GM23338 (cell line): ENCODE data around the gene HTN1. TPM values are rescaled to one million over a fixed set of nuclear protein-coding genes. Genes with fewer than 3 reads are reported as not detected.

Experiments used
- ATAC-seq: fragments of 200-7000 bp; cut with Tn5 transposase; 3 replicates; pipeline ENCODE4 v1.9.1; 2020
- DNase-seq: peaks from one replicate; pipeline ENCODE4 v3.0.0-alpha.2; 2015; ENCODE audit warnings: low spot score
- H2AFZ ChIP-seq: fragments of 200-600 bp; sonication (generic); 2 replicates; pipeline ENCODE4 v1.8.0; 2016; ENCODE audit warnings: antibody characterized with exemption, mild to moderate bottlenecking, moderate library complexity
- H3F3A ChIP-seq: fragments of 200-600 bp; sonication (generic); replicated peaks from 2 replicates; pipeline ENCODE4 v1.8.0; 2017; ENCODE audit warnings: antibody characterized with exemption, mixed run types, low read depth
- H3K27ac ChIP-seq: fragments of 200-600 bp; sonication (generic); 2 replicates; pipeline ENCODE4 v1.6.1; 2016; ENCODE audit warnings: low read depth
- H3K27me3 ChIP-seq: fragments of 200-600 bp; sonication (generic); 2 replicates; pipeline ENCODE4 v1.8.0; 2016; ENCODE audit warnings: mild to moderate bottlenecking, mixed run types, moderate library complexity; ENCODE audit not compliant: insufficient read depth
- H3K36me3 ChIP-seq: fragments of 200-600 bp; sonication (generic); 2 replicates; pipeline ENCODE4 v1.8.0; 2016; ENCODE audit warnings: mild to moderate bottlenecking; ENCODE audit not compliant: insufficient read depth
- H3K4me1 ChIP-seq: fragments of 200-600 bp; sonication (generic); 2 replicates; pipeline ENCODE4 v1.8.0; 2016; ENCODE audit warnings: mild to moderate bottlenecking, moderate library complexity; ENCODE audit not compliant: insufficient read depth
- H3K4me2 ChIP-seq: fragments of 200-600 bp; sonication (generic); 2 replicates; pipeline ENCODE4 v1.7.1; 2017; ENCODE audit warnings: mixed run types
- H3K4me3 ChIP-seq: fragments of 200-600 bp; sonication (generic); 2 replicates; pipeline ENCODE4 v1.6.1; 2016; ENCODE audit warnings: mixed run types
- H3K79me2 ChIP-seq: fragments of 200-600 bp; sonication (generic); replicated peaks from 2 replicates; pipeline ENCODE4 v1.8.0; 2017; ENCODE audit warnings: mild to moderate bottlenecking; ENCODE audit not compliant: insufficient read depth
- H3K9me2 ChIP-seq: fragments of 200-600 bp; sonication (generic); 2 replicates; pipeline ENCODE4 v1.8.0; 2017; ENCODE audit not compliant: insufficient read depth
- H4K20me1 ChIP-seq: fragments of 200-600 bp; sonication (generic); replicated peaks from 2 replicates; pipeline ENCODE4 v1.8.0; 2017; ENCODE audit warnings: mild to moderate bottlenecking; ENCODE audit not compliant: insufficient read depth
- H3K27ac Mint-ChIP-seq: 2 replicates; pipeline ENCODE4 v1.8.0; 2020; ENCODE audit warnings: inconsistent platforms, mild to moderate bottlenecking, moderate library complexity, mixed read lengths
- H3K27me3 Mint-ChIP-seq: 3 replicates; pipeline ENCODE4 v1.8.0; 2022; ENCODE audit warnings: low read depth, mild to moderate bottlenecking, moderate library complexity, mixed read lengths, inconsistent platforms; ENCODE audit not compliant: insufficient read depth, poor library complexity
- H3K36me3 Mint-ChIP-seq: 3 replicates; pipeline ENCODE4 v1.8.0; 2021; ENCODE audit warnings: low read depth, mild to moderate bottlenecking, inconsistent platforms, moderate library complexity, mixed read lengths
- H3K4me1 Mint-ChIP-seq: 3 replicates; pipeline ENCODE4 v1.8.0; 2020; ENCODE audit warnings: mild to moderate bottlenecking, inconsistent platforms, mixed read lengths
- H3K4me3 Mint-ChIP-seq: 3 replicates; pipeline ENCODE4 v1.8.0; 2021; ENCODE audit warnings: moderate library complexity, mild to moderate bottlenecking, inconsistent platforms, mixed read lengths
- H3K9me3 Mint-ChIP-seq: 3 replicates; pipeline ENCODE4 v1.8.0; 2020; ENCODE audit warnings: moderate library complexity, mild to moderate bottlenecking, inconsistent platforms, mixed read lengths
- CREB1 ChIP-seq: fragments of 250-450 bp; sonication (Bioruptor Pico); IDR thresholded peaks from 2 replicates; pipeline ENCODE4 v1.5.0; 2020; ENCODE audit warnings: low read depth, mild to moderate bottlenecking, moderate library complexity
- ETS1 ChIP-seq: IDR thresholded peaks from 2 replicates; pipeline ENCODE4 v1.6.1; 2016; ENCODE audit warnings: antibody characterized with exemption
- EZH2 ChIP-seq: fragments of 200-600 bp; sonication (generic); IDR thresholded peaks from one replicate; pipeline ENCODE4 v1.8.0; 2017; ENCODE audit warnings: antibody characterized with exemption, mild to moderate bottlenecking, low read depth; ENCODE audit not compliant: unreplicated experiment
- JUNB ChIP-seq: IDR thresholded peaks from one replicate; pipeline ENCODE4 v1.6.1; 2016; ENCODE audit warnings: antibody characterized with exemption; ENCODE audit not compliant: unreplicated experiment
- NANOG ChIP-seq: IDR thresholded peaks from 2 replicates; pipeline ENCODE4 v1.6.1; 2016; ENCODE audit warnings: antibody characterized with exemption, borderline replicate concordance
- POLR2AphosphoS5 ChIP-seq: IDR thresholded peaks from 2 replicates; pipeline ENCODE4 v1.6.1; 2016; ENCODE audit warnings: antibody characterized with exemption, low read depth
- STAT1 ChIP-seq: IDR thresholded peaks from one replicate; pipeline ENCODE4 v1.6.1; 2016; ENCODE audit warnings: antibody characterized with exemption; ENCODE audit not compliant: unreplicated experiment
- ZNF331 ChIP-seq: fragments of 250-450 bp; sonication (Bioruptor Pico); IDR thresholded peaks from 2 replicates; pipeline ENCODE4 v1.5.0; 2020; ENCODE audit warnings: low read depth, mild to moderate bottlenecking, moderate library complexity
- polyA plus RNA-seq: library from polyadenylated mRNA; unstranded; fragments of >200 nt; fragmentation: Nextera tagmentation; extraction: Ambion mirVana; gene quantifications from 2 replicates; pipeline ENCODE4 v1.2.1, GENCODE V29; 2016
- total RNA-seq: library from RNA; depleted of rRNA; stranded (reverse); fragments of >200 nt; shearing (Covaris generic); gene quantifications from 2 replicates; pipeline ENCODE4 v1.2.3, GENCODE V29; 2014
- TF ChIP-seq, protein P1 (sequence below): IDR thresholded peaks from one replicate; pipeline ENCODE4 v1.6.1; 2018; ENCODE audit warnings: antibody characterized with exemption; ENCODE audit not compliant: unreplicated experiment
- TF ChIP-seq, protein P2 (sequence below), 2 experiments: fragments of 200-600 bp in 1 of 2; sonication (generic) in 1 of 2; conservative IDR thresholded peaks; 2 replicates each; pipeline versions ENCODE4 v1.5.1 to v1.6.1; 2016 to 2017; ENCODE audit warnings: antibody characterized with exemption in 2 of 2, low read depth in 2 of 2, mild to moderate bottlenecking in 2 of 2, moderate library complexity in 1 of 2

Gene HTN1
- total and polyA plus RNA-seq, 2 experiments from 2014 or later = not detected

GRCh38 chr4:70059149-70059548, 8.9 kb downstream of the HTN1 start (continued):
- TF ChIP-seq STAT1 (no peak), NANOG (no peak), ETS1 (no peak)
- TF ChIP-seq, protein P1, sequence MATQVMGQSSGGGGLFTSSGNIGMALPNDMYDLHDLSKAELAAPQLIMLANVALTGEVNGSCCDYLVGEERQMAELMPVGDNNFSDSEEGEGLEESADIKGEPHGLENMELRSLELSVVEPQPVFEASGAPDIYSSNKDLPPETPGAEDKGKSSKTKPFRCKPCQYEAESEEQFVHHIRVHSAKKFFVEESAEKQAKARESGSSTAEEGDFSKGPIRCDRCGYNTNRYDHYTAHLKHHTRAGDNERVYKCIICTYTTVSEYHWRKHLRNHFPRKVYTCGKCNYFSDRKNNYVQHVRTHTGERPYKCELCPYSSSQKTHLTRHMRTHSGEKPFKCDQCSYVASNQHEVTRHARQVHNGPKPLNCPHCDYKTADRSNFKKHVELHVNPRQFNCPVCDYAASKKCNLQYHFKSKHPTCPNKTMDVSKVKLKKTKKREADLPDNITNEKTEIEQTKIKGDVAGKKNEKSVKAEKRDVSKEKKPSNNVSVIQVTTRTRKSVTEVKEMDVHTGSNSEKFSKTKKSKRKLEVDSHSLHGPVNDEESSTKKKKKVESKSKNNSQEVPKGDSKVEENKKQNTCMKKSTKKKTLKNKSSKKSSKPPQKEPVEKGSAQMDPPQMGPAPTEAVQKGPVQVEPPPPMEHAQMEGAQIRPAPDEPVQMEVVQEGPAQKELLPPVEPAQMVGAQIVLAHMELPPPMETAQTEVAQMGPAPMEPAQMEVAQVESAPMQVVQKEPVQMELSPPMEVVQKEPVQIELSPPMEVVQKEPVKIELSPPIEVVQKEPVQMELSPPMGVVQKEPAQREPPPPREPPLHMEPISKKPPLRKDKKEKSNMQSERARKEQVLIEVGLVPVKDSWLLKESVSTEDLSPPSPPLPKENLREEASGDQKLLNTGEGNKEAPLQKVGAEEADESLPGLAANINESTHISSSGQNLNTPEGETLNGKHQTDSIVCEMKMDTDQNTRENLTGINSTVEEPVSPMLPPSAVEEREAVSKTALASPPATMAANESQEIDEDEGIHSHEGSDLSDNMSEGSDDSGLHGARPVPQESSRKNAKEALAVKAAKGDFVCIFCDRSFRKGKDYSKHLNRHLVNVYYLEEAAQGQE = no peak

- H3K27me3 ChIP-seq = no peaks in the 10 kb centered on the region
- ATAC-seq (no peak), DNase-seq (no peak)
- peaks cover 2% of the 10 kb centered on the region; the same call in 1 of the 3 replicates for H3K9me3 Mint-ChIP-seq
- H3K4me2 ChIP-seq = no peak overlapping the region
- no peaks in the 10 kb centered on the region; the same call in 1 of the 2 replicates for H3K9me2 ChIP-seq
- no peaks in the 10 kb centered on the region for H3K27me3 Mint-ChIP-seq
- no peaks in the 10 kb centered on the region for H4K20me1 ChIP-seq
- H3K27ac Mint-ChIP-seq = no peak overlapping the region
- H2AFZ ChIP-seq = no peak overlapping the region
- H3K4me3 Mint-ChIP-seq = no peak overlapping the region
- no peaks in the 10 kb centered on the region for H3K36me3 Mint-ChIP-seq
- H3F3A ChIP-seq = no peaks in the 10 kb centered on the region
- H3K27ac ChIP-seq = no peak overlapping the region
- no peak overlapping the region for H3K4me3 ChIP-seq
- H3K4me1 Mint-ChIP-seq = peaks cover 8% of the 10 kb centered on the region; the same call in 2 of the 3 replicates
- no peaks in the 10 kb centered on the region; the same call in 1 of the 2 replicates for H3K4me1 ChIP-seq
- H3K79me2 ChIP-seq = no peaks in the 10 kb centered on the region
- H3K36me3 ChIP-seq = no peaks in the 10 kb centered on the region
- TF ChIP-seq JUNB (no peak), POLR2AphosphoS5 (no peak), STAT1 (no peak), EZH2 (no peak), CREB1 (no peak), ZNF331 (CRISPR knock-in tag) (no peak), ETS1 (no peak)
- TF ChIP-seq, protein P2, sequence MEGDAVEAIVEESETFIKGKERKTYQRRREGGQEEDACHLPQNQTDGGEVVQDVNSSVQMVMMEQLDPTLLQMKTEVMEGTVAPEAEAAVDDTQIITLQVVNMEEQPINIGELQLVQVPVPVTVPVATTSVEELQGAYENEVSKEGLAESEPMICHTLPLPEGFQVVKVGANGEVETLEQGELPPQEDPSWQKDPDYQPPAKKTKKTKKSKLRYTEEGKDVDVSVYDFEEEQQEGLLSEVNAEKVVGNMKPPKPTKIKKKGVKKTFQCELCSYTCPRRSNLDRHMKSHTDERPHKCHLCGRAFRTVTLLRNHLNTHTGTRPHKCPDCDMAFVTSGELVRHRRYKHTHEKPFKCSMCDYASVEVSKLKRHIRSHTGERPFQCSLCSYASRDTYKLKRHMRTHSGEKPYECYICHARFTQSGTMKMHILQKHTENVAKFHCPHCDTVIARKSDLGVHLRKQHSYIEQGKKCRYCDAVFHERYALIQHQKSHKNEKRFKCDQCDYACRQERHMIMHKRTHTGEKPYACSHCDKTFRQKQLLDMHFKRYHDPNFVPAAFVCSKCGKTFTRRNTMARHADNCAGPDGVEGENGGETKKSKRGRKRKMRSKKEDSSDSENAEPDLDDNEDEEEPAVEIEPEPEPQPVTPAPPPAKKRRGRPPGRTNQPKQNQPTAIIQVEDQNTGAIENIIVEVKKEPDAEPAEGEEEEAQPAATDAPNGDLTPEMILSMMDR (conservative IDR thresholded peaks at IDR 0.05; ENCODE audit: low read depth in 2 of 2) = no peak
- TF ChIP-seq, protein P1 = no peak
Measured at GRCh38 chr4:70062000-70062399, 11.8 kb downstream of the HTN1 start.
